A549 (cell line): Measurements from ENCODE around the gene OR4S2. TPM values are rescaled to one million over a fixed set of nuclear protein-coding genes. Genes with fewer than 3 reads are reported as not detected.

Source experiments
- ATAC-seq, 2 experiments: fragments of 200-7000 bp in 1 of 2; fragments of >200 bp in 1 of 2; cut with Nextera tagmentation in 1 of 2; cut with Tn5 transposase in 1 of 2; 3 replicates each; pipeline versions ENCODE4 v1.8.0 to v1.9.1; 2018 to 2020; ENCODE audit warnings: mild to moderate bottlenecking in 1 of 2, moderate library complexity in 1 of 2
- CTCF ChIA-PET: fragments of 300-600 bp; sonication (Branson Sonifier 250); formaldehyde crosslinking; extraction: SDS; loops from one replicate; lab custom pipeline; 2021; ENCODE audit warnings: antibody characterized with exemption, inconsistent platforms; lab: Yijun Ruan, JAX
- POLR2A ChIA-PET: fragments of 350-600 bp; formaldehyde crosslinking; extraction: SDS; loops from one replicate; lab custom pipeline; 2021; ENCODE audit warnings: antibody characterized with exemption, inconsistent platforms; lab: Yijun Ruan, JAX
- DNase-seq, 2 experiments: peaks; one replicate each; pipeline versions ENCODE4 v3.0.0 to v3.0.0-alpha.2; 2011 to 2016; ENCODE audit warnings: low read depth in 1 of 2, low spot score in 1 of 2
- FAIRE-seq: peaks from 2 replicates; lab custom pipeline; 2011; peaks lifted over from hg19 to GRCh38; lab: Jason Lieb, UNC
- H3K27ac ChIP-seq, 2 experiments: fragments of >200 bp; sonication (Bioruptor Twin); formaldehyde crosslinking; 3 replicates each; pipeline ENCODE4 v1.5.1; 2016 to 2017
- H3K4me1 ChIP-seq: fragments of >200 bp; sonication (Bioruptor Twin); formaldehyde crosslinking; 3 replicates; pipeline ENCODE4 v1.6.1; 2016
- H3K4me2 ChIP-seq: fragments of >200 bp; sonication (Bioruptor Twin); formaldehyde crosslinking; 3 replicates; pipeline ENCODE4 v1.6.1; 2016
- H3K4me3 ChIP-seq: fragments of >200 bp; sonication (Bioruptor Twin); formaldehyde crosslinking; 3 replicates; pipeline ENCODE4 v1.5.1; 2016
- H3K9me3 ChIP-seq: fragments of >200 bp; sonication (Bioruptor Twin); formaldehyde crosslinking; 3 replicates; pipeline ENCODE4 v1.6.1; 2016
- BCL3 ChIP-seq: fragments of >200 bp; sonication (Bioruptor Twin); formaldehyde crosslinking; IDR thresholded peaks from 3 replicates; pipeline ENCODE4 v1.6.1; 2016
- CHD4 ChIP-seq: fragments of 200-600 bp; sonication (generic); IDR thresholded peaks from 2 replicates; pipeline ENCODE4 v1.6.1; 2016; ENCODE audit warnings: antibody characterized with exemption, mild to moderate bottlenecking, borderline replicate concordance
- E2F6 ChIP-seq: IDR thresholded peaks from 2 replicates; pipeline ENCODE4 v1.6.1; 2012; ENCODE audit warnings: low read depth, borderline replicate concordance
- EHMT2 ChIP-seq: fragments of 200-600 bp; sonication (generic); IDR thresholded peaks from 2 replicates; pipeline ENCODE4 v1.6.1; 2016; ENCODE audit warnings: antibody characterized with exemption, low read depth, mild to moderate bottlenecking, moderate library complexity
- EP300 ChIP-seq, 2 experiments: fragments of >200 bp; sonication (Bioruptor Twin); formaldehyde crosslinking; IDR thresholded peaks; 2 replicates in 1 of 2; 3 replicates in 1 of 2; pipeline ENCODE4 v1.6.1; 2016 to 2017
- FOSB ChIP-seq: fragments of 250-450 bp; sonication (Bioruptor Pico); IDR thresholded peaks from 2 replicates; pipeline ENCODE4 v1.5.0; 2020; ENCODE audit warnings: mild to moderate bottlenecking, moderate library complexity
- FOSL2 ChIP-seq, 2 experiments: fragments of 450-650 bp in 1 of 2; fragments of >200 bp in 1 of 2; sonication (Bioruptor Twin) in 1 of 2; formaldehyde crosslinking; IDR thresholded peaks; 2 replicates each; pipeline versions ENCODE4 v1.5.0 to v1.6.1; 2016 to 2020; ENCODE audit warnings: mild to moderate bottlenecking in 1 of 2, moderate library complexity in 1 of 2
- FOXS1 ChIP-seq: fragments of 250-450 bp; sonication (Bioruptor Pico); IDR thresholded peaks from 2 replicates; pipeline ENCODE4 v1.5.0; 2020; ENCODE audit warnings: mild to moderate bottlenecking, moderate library complexity
- HDAC2 ChIP-seq: fragments of 200-600 bp; sonication (generic); IDR thresholded peaks from 2 replicates; pipeline ENCODE4 v1.6.1; 2016
- HMGXB4 ChIP-seq: fragments of 250-450 bp; sonication (Bioruptor Pico); IDR thresholded peaks from 2 replicates; pipeline ENCODE4 v1.5.0; 2021; ENCODE audit warnings: mild to moderate bottlenecking, moderate library complexity, borderline replicate concordance
- HOXA7 ChIP-seq: fragments of 250-450 bp; sonication (Bioruptor Pico); IDR thresholded peaks from 2 replicates; pipeline ENCODE4 v1.5.0; 2020; ENCODE audit warnings: mild to moderate bottlenecking, moderate library complexity
- HOXB13 ChIP-seq: fragments of 250-450 bp; sonication (Bioruptor Pico); IDR thresholded peaks from 2 replicates; pipeline ENCODE4 v1.5.0; 2020; ENCODE audit warnings: low read depth, mild to moderate bottlenecking, moderate library complexity
- KDM1A ChIP-seq: fragments of 200-600 bp; sonication (generic); IDR thresholded peaks from 2 replicates; pipeline ENCODE4 v1.6.1; 2016; ENCODE audit warnings: low read depth, mild to moderate bottlenecking
- MYC ChIP-seq: IDR thresholded peaks from 2 replicates; pipeline ENCODE4 v1.6.1; 2012; ENCODE audit warnings: mild to moderate bottlenecking, inconsistent platforms, low read length, improper control_type of control experiment, borderline replicate concordance
- NPAS2 ChIP-seq: fragments of 250-450 bp; sonication (Bioruptor Pico); IDR thresholded peaks from 2 replicates; pipeline ENCODE4 v1.8.0; 2022; ENCODE audit warnings: mild to moderate bottlenecking, moderate library complexity, borderline replicate concordance
- POLR2AphosphoS2 ChIP-seq: conservative IDR thresholded peaks from 2 replicates; pipeline ENCODE4 v1.6.1; 2012; ENCODE audit warnings: low read length, improper control_type of control experiment, inconsistent platforms
- RCOR1 ChIP-seq: fragments of 150-350 bp; IDR thresholded peaks from 2 replicates; pipeline ENCODE4 v1.6.1; 2014; ENCODE audit warnings: antibody characterized with exemption, low read length, low read depth
- RNF2 ChIP-seq: fragments of 200-600 bp; sonication (generic); IDR thresholded peaks from 2 replicates; pipeline ENCODE4 v1.6.1; 2016; ENCODE audit warnings: low read depth, mild to moderate bottlenecking, antibody characterized with exemption, moderate library complexity, borderline replicate concordance
- ZC3H11A ChIP-seq: fragments of 450-650 bp; IDR thresholded peaks from 2 replicates; pipeline ENCODE4 v1.6.1; 2014; ENCODE audit warnings: antibody characterized with exemption, mild to moderate bottlenecking
- ZNF302 ChIP-seq: fragments of 250-450 bp; sonication (Bioruptor Pico); IDR thresholded peaks from 2 replicates; pipeline ENCODE4 v1.9.0; 2021; ENCODE audit warnings: inconsistent platforms, mild to moderate bottlenecking, moderate library complexity
- WGBS: methylation state at CpG from one replicate; pipeline ENCODE4 v1.1.6; 2017; ENCODE audit errors: missing lambda C conversion rate; 5-methylcytosine and 5-hydroxymethylcytosine counted together
- polyA plus RNA-seq, 4 experiments: library from polyadenylated mRNA; depleted of rRNA in 3 of 4; stranded (reverse); fragments of >200 nt; fragmentation: RNase III in 1 of 4; extraction: RNeasy Plus Mini Kit Qiagen cat#74134 plus additional on column Dnase treatment in 1 of 4; gene quantifications; 2 replicates in 3 of 4; 3 replicates in 1 of 4; pipeline ENCODE4 v1.2.3, GENCODE V29; 2011 to 2017
- TF ChIP-seq, protein P1 (sequence below): fragments of 250-450 bp; sonication (Bioruptor Pico); IDR thresholded peaks from 2 replicates; pipeline ENCODE4 v1.5.0; 2020; ENCODE audit warnings: low read depth, mild to moderate bottlenecking, moderate library complexity

The OR4S2 gene
- polyA plus RNA-seq, 2 of the 4 experiments (the other 2 are of a cell fraction), result not detected

DNA sequence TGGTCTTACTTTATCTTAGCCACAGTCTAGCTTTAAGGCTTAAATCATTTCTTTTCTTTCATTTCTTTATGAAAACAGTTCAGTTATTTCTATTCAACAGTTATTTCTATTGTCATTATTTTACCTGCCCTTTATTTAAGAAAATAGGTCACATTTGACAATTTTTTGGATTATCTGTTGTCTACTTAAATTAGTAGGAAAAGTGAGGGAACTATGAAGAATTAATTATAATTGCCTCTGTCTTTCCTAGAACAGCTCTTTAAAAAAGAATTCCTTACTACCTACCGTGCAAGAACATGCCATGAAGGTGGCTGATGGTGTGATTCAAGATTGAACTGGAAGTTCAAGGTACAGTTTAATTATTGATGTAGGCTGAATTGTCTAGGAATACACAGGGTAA is 13.8 kb downstream of the OR4S2 start, which contains the start of gene OR4C6:
OR4C6 (plus strand) TSS at position 301 of the 400 bp plus-strand sequence. CDS start 2,966 bp downstream, outside the sequence.
- H3K4me3 ChIP-seq, result no peak within 1 kb of the TSS
- H3K4me2 ChIP-seq, result no peak within 1 kb of the TSS
- CTCF ChIA-PET, result no interaction called here
- FAIRE-seq (no peak), ATAC-seq (no peak), DNase-seq (no peak)
- TF ChIP-seq BCL3 (no peak), MYC (no peak)
- WGBS, result 0% methylated on average over 1 of the region's 1 CpG
- H3K4me1 ChIP-seq, result no peaks in the 10 kb centered on the region
- H3K9me3 ChIP-seq, result 0 out of 3 replicates have a peak, but pooled peaks cover 4% of the 10 kb centered on the region
- POLR2A ChIA-PET, result no interaction called here
- H3K27ac ChIP-seq, result no peak within 1 kb of the TSS

DNA sequence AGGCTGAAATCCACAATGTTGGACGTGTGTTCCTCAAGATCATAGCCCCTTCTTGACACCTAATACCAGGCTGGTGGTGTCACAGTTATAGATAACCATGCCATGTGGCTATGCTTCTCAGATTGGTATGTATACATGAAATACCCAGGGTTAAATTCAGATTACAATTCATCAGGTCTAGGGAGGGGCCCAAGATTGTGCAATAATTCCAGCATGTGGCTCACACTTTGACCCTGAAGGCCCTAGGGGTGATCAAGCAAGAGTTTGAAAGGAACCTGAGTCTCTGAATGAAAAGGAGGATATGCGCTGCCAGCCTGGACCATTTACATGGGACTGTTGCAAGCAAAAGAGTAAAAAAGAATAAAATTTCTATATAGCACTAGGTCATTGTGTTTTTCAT is 21.2 kb downstream of the OR4S2 start:
- 15% methylated on average over 2 of the region's 2 CpGs for WGBS
- H3K4me3 ChIP-seq, result no peak overlapping the region
- FAIRE-seq (no peak), ATAC-seq (no peak), DNase-seq (no peak)
- ChIA-PET CTCF (no interaction called here), POLR2A (no interaction called here)
- H3K4me2 ChIP-seq, result no peak overlapping the region
- H3K9me3 ChIP-seq, result no peaks in the 10 kb centered on the region
- no peak overlapping the region for H3K27ac ChIP-seq
- H3K4me1 ChIP-seq, result no peaks in the 10 kb centered on the region
- TF ChIP-seq KDM1A (no peak), HOXB13 (CRISPR knock-in tag) (no peak), HDAC2 (no peak), CHD4 (no peak), ZC3H11A (no peak), POLR2AphosphoS2 (no peak), ZNF302 (CRISPR knock-in tag) (no peak), FOSB (no peak), HOXA7 (CRISPR knock-in tag) (no peak), E2F6 (no peak), NPAS2 (CRISPR knock-in tag) (no peak), HMGXB4 (no peak), FOXS1 (CRISPR knock-in tag) (no peak), EHMT2 (no peak), RNF2 (no peak), RCOR1 (no peak), EP300 (IDR thresholded peaks at IDR 0.05) (no peak), FOSL2 (IDR thresholded peaks at IDR 0.05) (no peak), FOSL2 (CRISPR knock-in tag; IDR thresholded peaks at IDR 0.05) (no peak)
- TF ChIP-seq, protein P1, sequence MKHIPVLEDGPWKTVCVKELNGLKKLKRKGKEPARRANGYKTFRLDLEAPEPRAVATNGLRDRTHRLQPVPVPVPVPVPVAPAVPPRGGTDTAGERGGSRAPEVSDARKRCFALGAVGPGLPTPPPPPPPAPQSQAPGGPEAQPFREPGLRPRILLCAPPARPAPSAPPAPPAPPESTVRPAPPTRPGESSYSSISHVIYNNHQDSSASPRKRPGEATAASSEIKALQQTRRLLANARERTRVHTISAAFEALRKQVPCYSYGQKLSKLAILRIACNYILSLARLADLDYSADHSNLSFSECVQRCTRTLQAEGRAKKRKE (CRISPR knock-in tag), result no peak
